Thyroid gland (tissue), 4 donors: ENCODE data around the gene MAEA. TPM values are rescaled to one million over a fixed set of nuclear protein-coding genes. Genes with fewer than 3 reads are reported as not detected.

Experiments used
- DNase-seq, 2 donors: peaks; one replicate each; pipeline ENCODE4 v3.0.0-alpha.2; 2019
- H3K27ac ChIP-seq, 3 donors: fragments of 200-600 bp; sonication (generic); 1 replicate in 2 of 3; 2 replicates in 1 of 3; pipeline ENCODE4 v1.5.1; 2016 to 2019; ENCODE audit warnings: mild to moderate bottlenecking in 1 of 3, moderate library complexity in 1 of 3
- H3K27me3 ChIP-seq: fragments of 200-600 bp; sonication (generic); one replicate; pipeline ENCODE4 v1.5.1; 2019
- H3K36me3 ChIP-seq, 2 donors: fragments of 200-600 bp; sonication (generic); one replicate each; pipeline ENCODE4 v1.5.1; 2016 to 2019
- H3K4me1 ChIP-seq, 2 donors: fragments of 200-600 bp; sonication (generic); one replicate each; pipeline ENCODE4 v1.5.1; 2017 to 2019
- H3K4me3 ChIP-seq, 3 donors: fragments of 200-600 bp; sonication (generic); replicated peaks in 1 of 3; 1 replicate in 2 of 3; 2 replicates in 1 of 3; pipeline ENCODE4 v1.5.1; 2016; ENCODE audit warnings: mild to moderate bottlenecking in 1 of 3
- H3K9me3 ChIP-seq: fragments of 200-600 bp; sonication (generic); one replicate; pipeline ENCODE4 v1.5.1; 2017
- POLR2A ChIP-seq, 2 donors: fragments of 450-650 bp; IDR thresholded peaks; one replicate each; pipeline ENCODE4 v1.6.1; 2017; ENCODE audit warnings: antibody characterized with exemption in 2 of 2, mild to moderate bottlenecking in 2 of 2, moderate library complexity in 1 of 2
- WGBS, 2 donors: methylation state at CpG; one replicate each; pipeline ENCODE4 v1.1.5; 2017; 5-methylcytosine and 5-hydroxymethylcytosine counted together
- intact Hi-C: fragments of 100-400 bp; cut with DNase I; formaldehyde crosslinking; loops from one replicate; pipeline ENCODE4 v1.15.1; 2023
- total RNA-seq, 4 donors: library from RNA; depleted of rRNA; stranded (reverse); fragments of >200 nt; gene quantifications; one replicate each; pipeline ENCODE4 v1.2.3, GENCODE V29; 2016
- TF ChIP-seq, protein P1 (sequence below), 6 experiments: fragments of 200-600 bp in 3 of 6; fragments of 450-650 bp in 3 of 6; sonication (generic) in 3 of 6; IDR thresholded peaks; one replicate each; pipeline ENCODE4 v1.5.1; 2016 to 2019; ENCODE audit warnings: antibody characterized with exemption in 6 of 6, mild to moderate bottlenecking in 2 of 6, inconsistent platforms in 1 of 6, moderate library complexity in 1 of 6

Gene MAEA
- total RNA-seq, 4 donors from 2014 or later, result 85.3 to 99.5 (median 87.3) TPM

GRCh38 chr4:1379351-1379781, 89.7 kb downstream of the MAEA start:
- Histone ChIP-seq H3K9me3 (no peaks in the 10 kb centered on the region), H3K36me3 (peaks cover 7 to 15% of the 10 kb centered on the region in 2 donors), H3K27me3 (no peaks in the 10 kb centered on the region), H3K4me3 (no peak overlapping the region), H3K27ac (no peak overlapping the region), H3K4me1 (no peaks in the 10 kb centered on the region)
- TF ChIP-seq POLR2A (IDR thresholded peaks at IDR 0.05), result no peak
- TF ChIP-seq, protein P1, sequence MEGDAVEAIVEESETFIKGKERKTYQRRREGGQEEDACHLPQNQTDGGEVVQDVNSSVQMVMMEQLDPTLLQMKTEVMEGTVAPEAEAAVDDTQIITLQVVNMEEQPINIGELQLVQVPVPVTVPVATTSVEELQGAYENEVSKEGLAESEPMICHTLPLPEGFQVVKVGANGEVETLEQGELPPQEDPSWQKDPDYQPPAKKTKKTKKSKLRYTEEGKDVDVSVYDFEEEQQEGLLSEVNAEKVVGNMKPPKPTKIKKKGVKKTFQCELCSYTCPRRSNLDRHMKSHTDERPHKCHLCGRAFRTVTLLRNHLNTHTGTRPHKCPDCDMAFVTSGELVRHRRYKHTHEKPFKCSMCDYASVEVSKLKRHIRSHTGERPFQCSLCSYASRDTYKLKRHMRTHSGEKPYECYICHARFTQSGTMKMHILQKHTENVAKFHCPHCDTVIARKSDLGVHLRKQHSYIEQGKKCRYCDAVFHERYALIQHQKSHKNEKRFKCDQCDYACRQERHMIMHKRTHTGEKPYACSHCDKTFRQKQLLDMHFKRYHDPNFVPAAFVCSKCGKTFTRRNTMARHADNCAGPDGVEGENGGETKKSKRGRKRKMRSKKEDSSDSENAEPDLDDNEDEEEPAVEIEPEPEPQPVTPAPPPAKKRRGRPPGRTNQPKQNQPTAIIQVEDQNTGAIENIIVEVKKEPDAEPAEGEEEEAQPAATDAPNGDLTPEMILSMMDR (IDR thresholded peaks at IDR 0.05), result no peak
- WGBS, 2 donors, result 90 to 92% methylated on average over 4 to 22 of the region's 27 CpGs
- no peak for DNase-seq
- intact Hi-C loops, result no loop called here

- H3K27ac ChIP-seq, result no peak overlapping the region
- WGBS, 2 donors, result 95 to 97% methylated on average over 6 to 28 of the region's 31 CpGs
- no peak for TF ChIP-seq POLR2A (IDR thresholded peaks at IDR 0.05)
- TF ChIP-seq, protein P1 (IDR thresholded peaks at IDR 0.05), result no peak
- H3K4me1 ChIP-seq, result no peaks in the 10 kb centered on the region
- H3K4me3 ChIP-seq, result no peak overlapping the region
- intact Hi-C loops, result no loop called here
- DNase-seq, result no peak
- H3K27me3 ChIP-seq, result no peaks in the 10 kb centered on the region
- peaks cover 7 to 17% of the 10 kb centered on the region in 2 donors for H3K36me3 ChIP-seq
- H3K9me3 ChIP-seq, result no peaks in the 10 kb centered on the region
Measured at GRCh38 chr4:1379801-1380331, 90.2 kb downstream of the MAEA start.

DNA sequence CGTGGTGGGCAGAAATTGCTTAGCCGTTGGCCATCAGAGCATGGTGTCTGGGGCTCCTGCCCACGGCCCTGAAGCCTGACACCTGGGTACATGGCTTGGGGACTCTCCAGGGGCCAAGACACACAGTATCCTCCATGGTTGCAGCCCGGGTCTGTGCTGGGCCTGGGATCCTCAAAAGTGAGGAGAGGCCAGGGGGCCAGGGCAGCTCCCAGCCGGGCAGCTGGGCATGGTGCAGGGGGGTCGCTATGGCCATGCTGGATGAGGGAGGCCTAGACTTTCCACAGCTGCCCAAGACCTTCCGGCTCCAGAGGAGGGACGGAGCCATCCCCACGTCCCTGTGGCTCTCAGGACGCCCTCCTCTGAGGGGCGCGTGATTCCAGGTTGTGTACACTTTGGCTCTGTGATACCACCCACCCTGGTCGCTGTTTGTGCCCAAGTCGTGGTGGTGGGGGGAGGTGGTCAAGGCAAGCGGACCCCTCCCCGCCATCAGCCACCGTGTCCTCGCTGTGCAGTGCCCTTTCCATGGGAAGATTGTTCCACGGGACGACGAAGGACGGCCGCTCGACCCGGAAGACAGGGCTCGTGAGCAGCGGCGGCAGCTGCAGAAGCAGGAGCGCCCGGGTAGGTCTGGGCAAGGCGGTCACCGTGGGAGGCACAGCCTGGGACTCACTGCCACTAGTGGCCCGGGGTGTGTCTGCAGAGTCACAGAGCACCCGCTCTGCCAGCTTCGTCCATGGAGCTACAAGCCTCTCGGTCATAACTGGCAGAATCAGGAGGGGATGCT, 90.9 kb downstream of the MAEA start:
- WGBS, 2 donors, result 94 to 95% methylated on average over 14 to 30 of the region's 36 CpGs
- peaks cover 7 to 22% of the 10 kb centered on the region in 2 donors for H3K36me3 ChIP-seq
- no peak overlapping the region for H3K27ac ChIP-seq

DNA sequence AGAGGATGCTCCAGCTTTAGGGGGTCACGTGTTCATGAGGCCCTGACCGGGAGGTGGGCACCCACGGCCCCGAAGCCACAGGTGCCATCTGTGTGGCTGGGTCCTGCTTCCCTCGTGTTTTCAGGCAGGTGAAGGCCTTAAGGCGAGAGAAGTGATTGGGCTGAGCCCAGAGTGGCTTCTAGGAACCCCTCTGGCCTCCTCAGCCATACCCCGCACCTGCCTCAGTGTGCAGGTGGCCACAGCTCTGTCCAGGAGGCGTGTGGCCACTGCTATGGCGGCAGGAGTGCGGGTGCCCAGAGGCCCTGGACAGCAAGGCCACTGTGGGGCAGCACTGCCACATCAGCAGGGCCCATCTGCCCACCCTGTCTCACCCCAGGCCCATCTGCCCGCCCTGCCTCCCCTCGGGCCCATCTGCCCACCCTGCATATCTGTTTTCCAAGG, 91.5 kb downstream of the MAEA start:
- WGBS, 2 donors, result 93% methylated on average over 10 to 12 of the region's 12 CpGs
- Histone ChIP-seq H3K27ac (no peak overlapping the region), H3K4me3 (no peak overlapping the region), H3K4me1 (no peaks in the 10 kb centered on the region), H3K9me3 (no peaks in the 10 kb centered on the region), H3K36me3 (peaks cover 5 to 17% of the 10 kb centered on the region in 2 donors), H3K27me3 (no peaks in the 10 kb centered on the region)
- no peak for TF ChIP-seq POLR2A (IDR thresholded peaks at IDR 0.05)
- TF ChIP-seq, protein P1 (IDR thresholded peaks at IDR 0.05), result no peak
- DNase-seq, result no peak
- intact Hi-C loops, result no loop called here

More for the DNA sequence above, 90.9 kb downstream of the MAEA start:
- Histone ChIP-seq H3K27me3 (no peaks in the 10 kb centered on the region), H3K4me1 (no peaks in the 10 kb centered on the region), H3K4me3 (no peak overlapping the region), H3K9me3 (no peaks in the 10 kb centered on the region)
- TF ChIP-seq, protein P1 (IDR thresholded peaks at IDR 0.05), result no peak
- no peak for TF ChIP-seq POLR2A (IDR thresholded peaks at IDR 0.05)
- DNase-seq, result no peak
- intact Hi-C loops, result no loop called here

GRCh38 chr4:1381944-1382541, 92.4 kb downstream of the MAEA start:
- no peak for TF ChIP-seq POLR2A (IDR thresholded peaks at IDR 0.05)
- TF ChIP-seq, protein P1 (IDR thresholded peaks at IDR 0.05), result no peak
- 94 to 95% methylated on average over 24 of the region's 24 CpGs for WGBS, 2 donors
- no peaks in the 10 kb centered on the region for H3K27me3 ChIP-seq
- H3K27ac ChIP-seq, result no peak overlapping the region
- intact Hi-C loops, result no loop called here
- H3K36me3 ChIP-seq, result peaks cover 0 to 10% of the 10 kb centered on the region in 2 donors
- no peaks in the 10 kb centered on the region for H3K4me1 ChIP-seq
- H3K4me3 ChIP-seq, result no peak overlapping the region
- no peak for DNase-seq
- H3K9me3 ChIP-seq, result no peaks in the 10 kb centered on the region
